Fibroblast of pulmonary artery (primary cell): ENCODE measurements around the gene GPR143.

Source experiments
- DNase-seq: peaks from one replicate; pipeline ENCODE4 v3.0.0-alpha.2; 2010; ENCODE audit warnings: low read depth
- H3K4me3 ChIP-seq: replicated peaks from 2 replicates; pipeline ENCODE4 v1.5.1; 2011; ENCODE audit warnings: low read depth, mild to moderate bottlenecking, control low read depth, low read length, moderate library complexity
- TF ChIP-seq, protein P1 (sequence below): IDR thresholded peaks from 2 replicates; pipeline ENCODE4 v1.5.1; 2011; ENCODE audit warnings: mild to moderate bottlenecking, control low read depth, low read length, inconsistent platforms; ENCODE audit errors: missing control alignments

The GPR143 gene

DNA sequence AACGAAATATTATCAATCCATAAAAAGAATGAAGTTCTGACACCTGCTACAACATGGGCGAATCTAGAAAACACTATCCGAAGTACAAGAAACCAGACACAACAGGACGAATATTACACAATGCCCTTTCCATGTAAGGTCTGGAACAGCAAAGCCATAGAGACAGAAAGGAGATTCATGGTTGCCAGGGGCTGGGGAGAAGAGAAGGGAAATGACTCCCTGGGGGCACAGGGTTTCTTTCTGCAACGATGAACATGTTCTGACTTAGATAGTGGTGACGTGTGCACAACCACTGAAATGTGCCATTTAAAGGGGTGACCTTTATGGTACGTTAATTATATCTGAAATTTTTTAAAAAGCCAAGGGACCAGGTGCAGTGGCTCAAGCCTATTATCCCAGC is 28.3 kb downstream of the GPR143 start:
- TF ChIP-seq, protein P1, sequence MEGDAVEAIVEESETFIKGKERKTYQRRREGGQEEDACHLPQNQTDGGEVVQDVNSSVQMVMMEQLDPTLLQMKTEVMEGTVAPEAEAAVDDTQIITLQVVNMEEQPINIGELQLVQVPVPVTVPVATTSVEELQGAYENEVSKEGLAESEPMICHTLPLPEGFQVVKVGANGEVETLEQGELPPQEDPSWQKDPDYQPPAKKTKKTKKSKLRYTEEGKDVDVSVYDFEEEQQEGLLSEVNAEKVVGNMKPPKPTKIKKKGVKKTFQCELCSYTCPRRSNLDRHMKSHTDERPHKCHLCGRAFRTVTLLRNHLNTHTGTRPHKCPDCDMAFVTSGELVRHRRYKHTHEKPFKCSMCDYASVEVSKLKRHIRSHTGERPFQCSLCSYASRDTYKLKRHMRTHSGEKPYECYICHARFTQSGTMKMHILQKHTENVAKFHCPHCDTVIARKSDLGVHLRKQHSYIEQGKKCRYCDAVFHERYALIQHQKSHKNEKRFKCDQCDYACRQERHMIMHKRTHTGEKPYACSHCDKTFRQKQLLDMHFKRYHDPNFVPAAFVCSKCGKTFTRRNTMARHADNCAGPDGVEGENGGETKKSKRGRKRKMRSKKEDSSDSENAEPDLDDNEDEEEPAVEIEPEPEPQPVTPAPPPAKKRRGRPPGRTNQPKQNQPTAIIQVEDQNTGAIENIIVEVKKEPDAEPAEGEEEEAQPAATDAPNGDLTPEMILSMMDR: no peak
- DNase-seq: no peak
- H3K4me3 ChIP-seq: no peak overlapping the region

DNA sequence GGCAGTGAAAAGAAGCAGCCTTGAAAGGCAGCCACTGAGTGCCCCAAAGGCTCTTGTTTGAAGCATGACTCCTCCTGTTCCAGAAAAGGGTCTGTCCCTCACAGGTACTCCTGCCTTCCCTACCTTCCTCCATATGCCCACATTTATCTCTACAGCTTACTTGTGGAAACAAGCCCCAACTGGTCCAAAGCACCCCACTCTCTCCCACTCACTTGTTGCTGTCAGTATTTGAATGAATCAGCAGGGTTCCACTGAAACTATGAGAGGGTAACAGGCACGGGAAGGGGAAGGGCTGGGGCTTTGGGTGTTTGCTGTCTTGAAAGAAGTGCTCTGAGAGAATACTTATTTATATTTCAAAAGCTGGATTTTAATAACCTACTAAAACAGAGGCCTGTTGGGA is 34.9 kb downstream of the GPR143 start:
- H3K4me3 ChIP-seq: no peak overlapping the region
- TF ChIP-seq, protein P1: no peak
- no peak for DNase-seq

DNA sequence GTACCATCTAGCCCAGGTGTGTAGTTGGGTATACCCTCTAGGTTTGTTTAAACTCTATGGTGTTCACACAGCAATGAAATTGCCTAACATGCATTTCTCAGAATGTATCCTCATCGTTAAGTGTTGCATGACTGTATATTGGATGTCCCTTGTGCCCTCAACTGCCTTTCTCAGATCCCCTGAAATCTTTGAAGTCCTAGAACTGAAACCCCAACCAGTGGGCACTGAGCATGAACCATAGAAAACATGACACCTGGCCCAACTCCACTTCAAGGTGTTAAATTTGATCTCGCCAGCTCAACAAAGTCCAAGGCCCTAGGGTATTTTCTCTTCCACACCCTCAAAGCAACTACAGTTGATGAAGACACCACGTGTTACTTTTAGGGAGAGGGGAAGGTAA is 35.6 kb downstream of the GPR143 start:
- no peak overlapping the region for H3K4me3 ChIP-seq
- TF ChIP-seq, protein P1: no peak
- DNase-seq: no peak

DNA sequence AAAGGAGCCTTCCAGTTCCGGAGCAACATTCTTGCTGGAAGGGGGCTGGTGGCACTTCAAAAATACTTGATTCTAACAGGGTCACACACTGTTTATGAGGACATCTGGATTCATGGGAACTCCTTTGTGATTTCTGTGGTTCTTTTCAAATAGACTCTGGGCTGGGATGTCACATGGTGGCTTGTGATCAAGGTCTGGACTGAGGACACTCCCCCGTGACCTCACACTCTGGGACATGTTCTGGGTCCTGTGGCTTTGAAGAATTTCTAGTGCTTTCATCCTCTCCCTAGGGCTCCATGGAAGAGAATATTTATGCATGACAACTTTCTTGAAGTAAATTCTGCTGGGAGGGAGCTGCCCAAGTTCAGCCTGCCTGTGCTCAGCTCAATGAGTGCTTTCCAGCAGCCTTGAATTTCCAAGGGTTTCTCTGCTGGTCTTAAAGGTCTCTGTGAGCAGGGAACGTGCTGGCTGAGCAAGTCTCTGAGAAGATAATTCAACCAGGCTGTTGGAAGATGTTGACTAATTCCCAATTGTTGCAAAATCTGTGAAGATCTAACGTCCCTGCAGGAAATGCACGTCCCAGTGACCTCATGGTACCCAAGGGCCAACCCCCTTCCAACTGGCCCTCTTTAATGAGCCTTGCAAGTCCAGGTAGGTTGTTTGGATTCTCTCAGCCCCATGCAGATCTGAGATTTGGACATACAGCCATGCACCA is 36.3 kb downstream of the GPR143 start:
- DNase-seq: peak; percentile 8
- H3K4me3 ChIP-seq: no peak overlapping the region
- TF ChIP-seq, protein P1: no peak

DNA sequence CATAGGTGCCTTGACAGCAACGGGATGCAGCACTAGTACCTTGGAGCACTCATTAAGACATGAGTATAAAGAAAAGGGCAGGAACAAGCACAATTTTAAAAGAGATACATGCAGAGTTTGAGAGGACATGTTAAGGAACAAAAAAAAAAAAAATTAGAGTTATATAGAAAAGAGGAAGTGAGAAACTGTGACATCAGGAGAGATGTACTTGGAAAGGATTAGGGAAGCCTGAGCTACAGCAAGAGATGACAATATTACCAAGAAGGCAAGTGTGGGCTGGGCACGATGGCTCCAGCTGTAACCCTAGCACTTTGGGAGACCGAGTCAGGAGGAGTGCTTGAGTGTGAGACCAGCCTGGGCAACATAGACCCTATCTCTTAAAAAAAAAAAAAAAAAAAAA is 37.4 kb downstream of the GPR143 start:
- TF ChIP-seq, protein P1: no peak
- no peak for DNase-seq
- H3K4me3 ChIP-seq: no peak overlapping the region

DNA sequence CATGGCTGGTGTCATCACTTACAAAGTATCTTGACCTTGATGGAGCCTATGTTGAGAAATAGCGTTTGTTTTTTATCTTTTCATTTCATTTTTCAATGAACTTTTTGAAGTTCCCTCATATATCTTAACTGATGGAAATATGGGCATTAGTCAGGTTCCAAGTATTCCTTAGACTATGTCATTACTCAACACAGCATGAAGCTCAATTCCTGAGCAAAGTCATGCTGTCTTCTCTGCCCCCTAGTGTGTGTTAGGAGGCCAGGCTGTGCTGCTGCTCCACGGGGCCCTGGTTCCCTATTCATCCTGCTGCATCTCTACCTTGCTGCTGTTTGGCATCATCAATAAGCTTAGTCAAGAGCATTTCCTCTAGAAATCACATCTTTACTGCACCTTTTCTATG is 40.9 kb downstream of the GPR143 start:
- TF ChIP-seq, protein P1: peak; percentile 19
- H3K4me3 ChIP-seq: no peak overlapping the region
- DNase-seq: peak; percentile 42

DNA sequence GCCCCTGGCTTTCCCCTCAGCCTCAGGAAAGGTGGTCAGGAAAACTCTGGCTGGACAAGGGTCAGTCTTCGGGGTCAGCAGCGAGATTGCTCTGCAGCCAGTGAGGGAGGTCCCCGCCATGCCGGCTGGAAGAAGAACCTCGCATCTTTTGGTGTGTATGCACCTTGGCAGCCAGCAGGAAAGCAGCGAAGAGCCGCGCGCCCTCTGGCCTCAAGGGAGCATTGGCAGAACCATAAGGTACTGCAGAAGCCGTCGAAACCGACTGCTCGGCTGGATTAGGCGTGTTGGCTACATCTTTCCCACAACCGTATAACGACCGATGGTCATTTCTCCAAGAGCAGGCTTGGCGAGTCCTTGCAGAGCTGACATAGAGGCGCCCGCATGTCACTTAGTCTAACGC is 48.3 kb downstream of the GPR143 start:
- TF ChIP-seq, protein P1: no peak

More for the DNA sequence above, 48.3 kb downstream of the GPR143 start:
- H3K4me3 ChIP-seq: no peak overlapping the region
- no peak for DNase-seq
